SH-SY5Y (cell line): ENCODE results near the gene ZFHX2.

ENCODE experiments used
- GATA2 ChIP-seq: IDR thresholded peaks from 2 replicates; pipeline ENCODE4 v1.6.1; 2011; ENCODE audit warnings: mild to moderate bottlenecking, low read depth, low read length
- GATA3 ChIP-seq: IDR thresholded peaks from 2 replicates; pipeline ENCODE4 v1.6.1; 2011; ENCODE audit warnings: low read depth, mild to moderate bottlenecking, low read length, moderate library complexity

DNA sequence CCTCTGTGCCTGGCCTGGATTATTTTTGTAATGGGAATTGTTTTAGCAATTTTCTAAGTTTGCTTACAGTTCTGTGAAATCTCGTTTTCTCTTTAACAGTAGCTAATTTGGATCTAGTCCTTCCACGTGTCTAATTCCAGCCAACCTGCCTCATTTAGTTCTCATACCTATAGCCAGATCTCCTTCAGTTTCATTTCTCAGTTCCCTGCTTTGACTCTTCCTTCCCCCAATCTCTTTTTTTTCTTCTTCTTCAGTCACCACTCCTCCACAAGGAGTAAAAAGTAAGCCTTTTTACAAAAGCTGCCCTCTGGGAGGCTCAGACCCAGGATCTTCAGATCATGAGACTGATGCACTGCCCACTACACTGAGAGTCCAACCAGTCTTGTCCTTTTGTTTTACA, 6.0 kb upstream of the ZFHX2 start:
- TF ChIP-seq GATA2, result no peak
- no peak for TF ChIP-seq GATA3
